RWPE1 (cell line): ENCODE measurements around the gene NAP1L1.
A peak's percentile ranks its signal among the peaks of the same experiment; 100 is the strongest.

Source experiments
- CTCF ChIA-PET: fragments of 350-600 bp; sonication (Branson Sonifier 250); formaldehyde crosslinking; extraction: SDS; loops from one replicate; lab custom pipeline; 2021; lab: Yijun Ruan, JAX
- POLR2A ChIA-PET: fragments of 400-600 bp; formaldehyde crosslinking; extraction: SDS; loops from one replicate; lab custom pipeline; 2020; ENCODE audit warnings: antibody characterized with exemption; ENCODE audit not compliant: low non-redundant PET; lab: Yijun Ruan, JAX
- DNase-seq: peaks from one replicate; pipeline ENCODE4 v3.0.0; 2012; ENCODE audit warnings: low spot score
- H3K27ac ChIP-seq: fragments of 450-650 bp; 2 replicates; pipeline ENCODE4 v1.5.1; 2017
- CTCF ChIP-seq: fragments of 450-650 bp; conservative IDR thresholded peaks from 2 replicates; pipeline ENCODE4 v1.5.1; 2017; ENCODE audit warnings: low read depth, mild to moderate bottlenecking

Gene NAP1L1

GRCh38 chr12:76023069-76023690 is 61.3 kb downstream of the NAP1L1 start:
- POLR2A ChIA-PET = no interaction called here
- no peak for DNase-seq
- no peak for TF ChIP-seq CTCF
- peak overlapping the region; percentile 35 for H3K27ac ChIP-seq
- CTCF ChIA-PET = interaction anchor here (1.0 kb wide), 1 partner anchor 496 kb away, joined by 3 read pairs; no protein-coding TSS in a partner anchor

- ChIA-PET CTCF (no interaction called here), POLR2A (no interaction called here)
- no peak overlapping the region for H3K27ac ChIP-seq
- TF ChIP-seq CTCF = no peak
- DNase-seq = no peak
Observed at GRCh38 chr12:76022506-76022905, 62.0 kb downstream of the NAP1L1 start.

DNA sequence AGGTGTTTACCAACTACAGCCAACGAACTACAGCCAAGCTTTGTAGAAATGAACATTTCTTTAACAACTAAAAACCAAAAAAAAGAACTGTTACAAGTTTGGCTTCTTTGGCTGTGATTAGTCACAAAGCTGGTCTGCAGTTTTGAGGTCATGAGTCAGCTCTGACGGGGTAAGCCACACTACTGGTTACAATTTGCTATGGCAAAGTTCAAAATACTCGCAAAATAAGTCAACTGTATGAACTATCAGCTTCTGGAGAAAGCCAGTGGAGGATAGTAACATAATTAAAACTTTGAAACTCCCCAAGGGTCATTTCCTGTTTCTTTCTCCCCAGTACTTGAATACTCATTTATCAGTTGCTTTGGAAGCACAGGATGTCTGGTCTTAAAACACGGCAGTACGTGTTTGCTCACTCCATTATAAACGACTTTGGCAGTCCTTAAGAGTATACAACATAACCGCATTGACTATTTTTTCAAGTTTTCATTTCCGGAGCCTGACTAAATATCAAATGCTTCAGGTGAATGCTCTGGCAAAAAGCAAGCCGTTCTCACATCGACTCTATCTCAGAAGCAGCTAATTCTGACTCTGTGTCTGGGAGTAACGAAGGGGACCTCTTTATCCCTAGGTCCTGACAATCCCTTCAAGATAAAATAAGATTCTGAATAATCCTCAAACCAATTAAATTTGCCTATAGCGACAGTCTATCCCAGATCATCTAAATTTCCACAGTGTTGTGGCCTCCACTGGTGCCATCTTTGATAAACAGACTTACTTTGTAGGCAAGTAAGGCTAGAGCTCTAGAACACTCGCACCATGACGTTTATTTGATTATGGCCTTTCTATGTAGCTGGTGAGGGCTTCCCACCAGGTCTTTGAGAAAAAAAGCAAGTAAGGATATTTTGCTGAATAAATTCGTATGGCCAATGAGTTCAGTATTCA is 63.5 kb downstream of the NAP1L1 start:
- peak overlapping the region; percentile 94 for H3K27ac ChIP-seq
- peak; percentile 79 for DNase-seq

DNA sequence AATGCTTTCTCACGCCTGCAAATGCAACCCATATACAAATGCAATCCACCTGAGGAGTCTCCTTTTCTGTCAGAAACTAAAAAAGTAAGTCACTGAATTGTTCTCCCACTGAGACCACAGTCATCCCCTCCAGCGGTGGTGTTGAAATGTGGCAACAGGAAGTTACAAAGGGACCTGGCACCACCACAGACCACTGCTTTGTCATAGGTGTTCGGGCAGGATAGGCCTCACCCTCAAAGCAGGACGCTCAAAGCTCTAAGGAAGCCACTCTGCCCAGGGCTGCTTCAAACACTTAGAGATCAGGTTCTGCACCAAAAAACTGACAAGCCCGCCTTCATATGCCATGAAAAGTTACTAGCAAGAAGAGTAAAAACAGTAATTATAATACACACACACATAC is 64.2 kb downstream of the NAP1L1 start:
- DNase-seq = peak; percentile 49
- ChIA-PET CTCF (no interaction called here), POLR2A (no interaction called here)
- H3K27ac ChIP-seq = peak overlapping the region; percentile 94
- no peak for TF ChIP-seq CTCF

More for the DNA sequence above, 63.5 kb downstream of the NAP1L1 start:
- CTCF ChIA-PET = interaction anchor here (0.6 to 0.7 kb wide), 2 partner anchors 243 to 398 kb away, joined by 4 read pairs; no protein-coding TSS in a partner anchor
- TF ChIP-seq CTCF = no peak
- POLR2A ChIA-PET = no interaction called here

GRCh38 chr12:76018672-76019071 is 65.8 kb downstream of the NAP1L1 start:
- ChIA-PET CTCF (no interaction called here), POLR2A (no interaction called here)
- no peak for DNase-seq
- TF ChIP-seq CTCF = no peak
- no peak overlapping the region for H3K27ac ChIP-seq

GRCh38 chr12:76018111-76018510 is 66.4 kb downstream of the NAP1L1 start:
- no peak for DNase-seq
- TF ChIP-seq CTCF = no peak
- CTCF ChIA-PET = interaction anchor here (0.6 kb wide), 1 partner anchor 106 kb away, joined by 5 read pairs; no protein-coding TSS in a partner anchor
- H3K27ac ChIP-seq = peak overlapping the region; percentile 45
- POLR2A ChIA-PET = no interaction called here
